ENCODE results near the gene LSM5. TPM values are rescaled to one million over a fixed set of nuclear protein-coding genes. Genes with fewer than 3 reads are reported as not detected.

Gene LSM5
- total and polyA plus RNA-seq, 4 donors: 29.7 to 65.0 (median 51.4) TPM

- no peaks in the 10 kb centered on the region for H3K9me3 ChIP-seq (ENCODE audit: control insufficient read depth, insufficient read depth, low read length)
- WGBS (ENCODE audit: insufficient coverage): 0% methylated on average over 45 of the region's 67 CpGs
Measured at GRCh38 chr7:32495298-32496051, 5.3 kb upstream of the LSM5 start, which contains the start of gene AVL9. Gene AVL9, plus strand, starts transcription at chr7:32495489. Its CDS starts 221 bp downstream, at chr7:32495710.

GRCh38 chr7:32494946-32495297 lies 4.7 kb upstream of the LSM5 start:
- Histone ChIP-seq H3K4me1 (ENCODE audit: control insufficient read depth, insufficient read depth, low read length) (peaks cover 7% of the 10 kb centered on the region), H3K36me3 (ENCODE audit: control insufficient read depth, insufficient read depth, low read length) (peaks cover 3% of the 10 kb centered on the region), H3K9me3 (ENCODE audit: control insufficient read depth, insufficient read depth, low read length) (no peaks in the 10 kb centered on the region), H3K27ac (ENCODE audit: low read depth, low read length) (peak overlapping the region; percentile 82), H3K27me3 (ENCODE audit: control insufficient read depth, insufficient read depth, low read length) (no peaks in the 10 kb centered on the region), H3K4me3 (ENCODE audit: low read depth, low read length) (peak overlapping the region; percentile 66)
- DNase-seq (ENCODE audit: low read depth in 4 of 6, low spot score in 6 of 6): peak in 1 of 6 donors; percentile 52
- 0% methylated on average over 3 of the region's 14 CpGs for WGBS (ENCODE audit: insufficient coverage)

More at GRCh38 chr7:32495298-32496051, 5.3 kb upstream of the LSM5 start, which contains the start of gene AVL9:
- H3K4me3 ChIP-seq (ENCODE audit: low read depth, low read length): peak within 1 kb of the TSS; percentile 93
- peaks cover 3% of the 10 kb centered on the region for H3K36me3 ChIP-seq (ENCODE audit: control insufficient read depth, insufficient read depth, low read length)
- DNase-seq (ENCODE audit: low read depth in 4 of 6, low spot score in 6 of 6): peak; percentile 65 to 98 (median 88)
- H3K27me3 ChIP-seq (ENCODE audit: control insufficient read depth, insufficient read depth, low read length): no peaks in the 10 kb centered on the region
- H3K4me1 ChIP-seq (ENCODE audit: control insufficient read depth, insufficient read depth, low read length): peaks cover 7% of the 10 kb centered on the region
- peak within 1 kb of the TSS; percentile 94 for H3K27ac ChIP-seq (ENCODE audit: low read depth, low read length)

GRCh38 chr7:32489788-32490126 lies 423 bp downstream of the LSM5 start:
- Histone ChIP-seq H3K9me3 (ENCODE audit: control insufficient read depth, insufficient read depth, low read length) (no peaks in the 10 kb centered on the region), H3K4me3 (ENCODE audit: low read depth, low read length) (peak overlapping the region; percentile 85), H3K4me1 (ENCODE audit: control insufficient read depth, insufficient read depth, low read length) (peaks cover 7% of the 10 kb centered on the region), H3K27me3 (ENCODE audit: control insufficient read depth, insufficient read depth, low read length) (no peaks in the 10 kb centered on the region), H3K27ac (ENCODE audit: low read depth, low read length) (peak overlapping the region; percentile 77), H3K36me3 (ENCODE audit: control insufficient read depth, insufficient read depth, low read length) (peaks cover 10% of the 10 kb centered on the region)
- 7% methylated on average over 7 of the region's 9 CpGs for WGBS (ENCODE audit: insufficient coverage)
- DNase-seq (ENCODE audit: low read depth in 4 of 6, low spot score in 6 of 6): no peak

GRCh38 chr7:32481921-32482320 lies 8.3 kb downstream of the LSM5 start:
- no peaks in the 10 kb centered on the region for H3K9me3 ChIP-seq (ENCODE audit: control insufficient read depth, insufficient read depth, low read length)
- no peaks in the 10 kb centered on the region for H3K27me3 ChIP-seq (ENCODE audit: control insufficient read depth, insufficient read depth, low read length)
- H3K4me1 ChIP-seq (ENCODE audit: control insufficient read depth, insufficient read depth, low read length): no peaks in the 10 kb centered on the region
- H3K27ac ChIP-seq (ENCODE audit: low read depth, low read length): no peak overlapping the region
- 55% methylated on average over 1 of the region's 3 CpGs for WGBS (ENCODE audit: insufficient coverage)
- no peak overlapping the region for H3K4me3 ChIP-seq (ENCODE audit: low read depth, low read length)
- peaks cover 4% of the 10 kb centered on the region for H3K36me3 ChIP-seq (ENCODE audit: control insufficient read depth, insufficient read depth, low read length)
- no peak for DNase-seq (ENCODE audit: low read depth in 4 of 6, low spot score in 6 of 6)

- peaks cover 4% of the 10 kb centered on the region for H3K36me3 ChIP-seq (ENCODE audit: control insufficient read depth, insufficient read depth, low read length)
- no peaks in the 10 kb centered on the region for H3K27me3 ChIP-seq (ENCODE audit: control insufficient read depth, insufficient read depth, low read length)
- H3K4me3 ChIP-seq (ENCODE audit: low read depth, low read length): no peak overlapping the region
- no peak for DNase-seq (ENCODE audit: low read depth in 4 of 6, low spot score in 6 of 6)
- H3K9me3 ChIP-seq (ENCODE audit: control insufficient read depth, insufficient read depth, low read length): no peaks in the 10 kb centered on the region
- no peak overlapping the region for H3K27ac ChIP-seq (ENCODE audit: low read depth, low read length)
- H3K4me1 ChIP-seq (ENCODE audit: control insufficient read depth, insufficient read depth, low read length): no peaks in the 10 kb centered on the region
- no CpG with 5 or more reads among the region's 1 CpG for WGBS (ENCODE audit: insufficient coverage)
Measured at GRCh38 chr7:32481176-32481575, 9.0 kb downstream of the LSM5 start.

GRCh38 chr7:32479574-32480200 lies 10.5 kb downstream of the LSM5 start:
- H3K9me3 ChIP-seq (ENCODE audit: control insufficient read depth, insufficient read depth, low read length): no peaks in the 10 kb centered on the region
- no peaks in the 10 kb centered on the region for H3K4me1 ChIP-seq (ENCODE audit: control insufficient read depth, insufficient read depth, low read length)
- WGBS (ENCODE audit: insufficient coverage): no CpG with 5 or more reads among the region's 2 CpGs
- H3K27ac ChIP-seq (ENCODE audit: low read depth, low read length): no peak overlapping the region
- H3K4me3 ChIP-seq (ENCODE audit: low read depth, low read length): no peak overlapping the region
- DNase-seq (ENCODE audit: low read depth in 4 of 6, low spot score in 6 of 6): peak in 2 of 6 donors; percentile 67 to 83
- no peaks in the 10 kb centered on the region for H3K27me3 ChIP-seq (ENCODE audit: control insufficient read depth, insufficient read depth, low read length)
- no peaks in the 10 kb centered on the region for H3K36me3 ChIP-seq (ENCODE audit: control insufficient read depth, insufficient read depth, low read length)

- Histone ChIP-seq H3K4me3 (ENCODE audit: low read depth, low read length) (no peak overlapping the region), H3K27ac (ENCODE audit: low read depth, low read length) (no peak overlapping the region), H3K4me1 (ENCODE audit: control insufficient read depth, insufficient read depth, low read length) (no peaks in the 10 kb centered on the region), H3K27me3 (ENCODE audit: control insufficient read depth, insufficient read depth, low read length) (no peaks in the 10 kb centered on the region), H3K9me3 (ENCODE audit: control insufficient read depth, insufficient read depth, low read length) (no peaks in the 10 kb centered on the region), H3K36me3 (ENCODE audit: control insufficient read depth, insufficient read depth, low read length) (no peaks in the 10 kb centered on the region)
- WGBS (ENCODE audit: insufficient coverage): no CpG with 5 or more reads among the region's 1 CpG
- no peak for DNase-seq (ENCODE audit: low read depth in 4 of 6, low spot score in 6 of 6)
Measured at GRCh38 chr7:32477649-32477980, 12.6 kb downstream of the LSM5 start.

- WGBS (ENCODE audit: insufficient coverage): no CpG with 5 or more reads among the region's 3 CpGs
Measured at GRCh38 chr7:32476816-32477648, 13.1 kb downstream of the LSM5 start.

GRCh38 chr7:32474008-32474407 lies 16.2 kb downstream of the LSM5 start:
- Histone ChIP-seq H3K4me1 (ENCODE audit: control insufficient read depth, insufficient read depth, low read length) (no peaks in the 10 kb centered on the region), H3K27ac (ENCODE audit: low read depth, low read length) (no peak overlapping the region), H3K27me3 (ENCODE audit: control insufficient read depth, insufficient read depth, low read length) (no peaks in the 10 kb centered on the region), H3K9me3 (ENCODE audit: control insufficient read depth, insufficient read depth, low read length) (no peaks in the 10 kb centered on the region), H3K4me3 (ENCODE audit: low read depth, low read length) (no peak overlapping the region), H3K36me3 (ENCODE audit: control insufficient read depth, insufficient read depth, low read length) (no peaks in the 10 kb centered on the region)
- no CpG with 5 or more reads among the region's 1 CpG for WGBS (ENCODE audit: insufficient coverage)
- no peak for DNase-seq (ENCODE audit: low read depth in 4 of 6, low spot score in 6 of 6)

More at GRCh38 chr7:32476816-32477648, 13.1 kb downstream of the LSM5 start:
- Histone ChIP-seq H3K36me3 (ENCODE audit: control insufficient read depth, insufficient read depth, low read length) (no peaks in the 10 kb centered on the region), H3K9me3 (ENCODE audit: control insufficient read depth, insufficient read depth, low read length) (no peaks in the 10 kb centered on the region), H3K4me3 (ENCODE audit: low read depth, low read length) (no peak overlapping the region), H3K27me3 (ENCODE audit: control insufficient read depth, insufficient read depth, low read length) (no peaks in the 10 kb centered on the region), H3K4me1 (ENCODE audit: control insufficient read depth, insufficient read depth, low read length) (no peaks in the 10 kb centered on the region), H3K27ac (ENCODE audit: low read depth, low read length) (no peak overlapping the region)
- no peak for DNase-seq (ENCODE audit: low read depth in 4 of 6, low spot score in 6 of 6)
